ENCODE measurements around the gene LAYN.

The LAYN gene

DNA sequence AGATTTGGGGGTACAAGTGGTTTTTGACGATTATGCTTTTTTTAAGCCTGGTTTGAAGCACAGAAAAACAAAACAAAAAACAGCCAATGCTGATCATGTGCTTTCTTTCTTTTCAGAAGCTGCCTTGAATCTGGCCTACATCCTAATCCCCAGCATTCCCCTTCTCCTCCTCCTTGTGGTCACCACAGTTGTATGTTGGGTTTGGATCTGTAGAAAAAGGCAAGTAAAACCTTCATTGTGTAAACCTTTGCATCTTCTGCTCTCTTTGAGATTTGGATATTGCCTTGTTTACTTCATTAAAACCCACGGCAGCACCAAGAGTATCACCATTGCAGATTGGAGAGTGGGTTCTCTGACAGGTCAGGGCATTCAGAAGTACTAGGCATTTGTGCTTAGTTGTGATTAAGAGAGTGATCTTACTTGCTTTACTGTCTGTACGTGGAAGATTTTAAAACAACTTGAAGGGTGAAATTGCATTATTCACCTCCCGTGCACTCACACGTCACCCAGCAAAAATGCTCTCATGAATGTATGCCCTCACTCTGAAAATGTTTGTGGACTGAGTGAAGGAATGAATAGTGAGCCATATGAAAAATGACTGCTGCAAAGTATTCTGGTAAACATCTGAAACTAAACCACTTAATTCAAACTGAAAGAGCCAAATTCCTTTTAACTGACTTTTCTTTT is 17.0 kb downstream of the LAYN start:
- TF ChIP-seq, protein P1, sequence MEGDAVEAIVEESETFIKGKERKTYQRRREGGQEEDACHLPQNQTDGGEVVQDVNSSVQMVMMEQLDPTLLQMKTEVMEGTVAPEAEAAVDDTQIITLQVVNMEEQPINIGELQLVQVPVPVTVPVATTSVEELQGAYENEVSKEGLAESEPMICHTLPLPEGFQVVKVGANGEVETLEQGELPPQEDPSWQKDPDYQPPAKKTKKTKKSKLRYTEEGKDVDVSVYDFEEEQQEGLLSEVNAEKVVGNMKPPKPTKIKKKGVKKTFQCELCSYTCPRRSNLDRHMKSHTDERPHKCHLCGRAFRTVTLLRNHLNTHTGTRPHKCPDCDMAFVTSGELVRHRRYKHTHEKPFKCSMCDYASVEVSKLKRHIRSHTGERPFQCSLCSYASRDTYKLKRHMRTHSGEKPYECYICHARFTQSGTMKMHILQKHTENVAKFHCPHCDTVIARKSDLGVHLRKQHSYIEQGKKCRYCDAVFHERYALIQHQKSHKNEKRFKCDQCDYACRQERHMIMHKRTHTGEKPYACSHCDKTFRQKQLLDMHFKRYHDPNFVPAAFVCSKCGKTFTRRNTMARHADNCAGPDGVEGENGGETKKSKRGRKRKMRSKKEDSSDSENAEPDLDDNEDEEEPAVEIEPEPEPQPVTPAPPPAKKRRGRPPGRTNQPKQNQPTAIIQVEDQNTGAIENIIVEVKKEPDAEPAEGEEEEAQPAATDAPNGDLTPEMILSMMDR (IDR thresholded peaks at IDR 0.05; ENCODE audit: extremely low read depth, insufficient read depth, missing control alignments), result no peak
- DNase-seq (ENCODE audit: low spot score), result no peak
- in situ Hi-C loops (cut with MboI; ENCODE audit: low pct_unique_long_range_greater_than_20kb, low sequenced_read_pairs, unreplicated experiment), result no loop called here

DNA sequence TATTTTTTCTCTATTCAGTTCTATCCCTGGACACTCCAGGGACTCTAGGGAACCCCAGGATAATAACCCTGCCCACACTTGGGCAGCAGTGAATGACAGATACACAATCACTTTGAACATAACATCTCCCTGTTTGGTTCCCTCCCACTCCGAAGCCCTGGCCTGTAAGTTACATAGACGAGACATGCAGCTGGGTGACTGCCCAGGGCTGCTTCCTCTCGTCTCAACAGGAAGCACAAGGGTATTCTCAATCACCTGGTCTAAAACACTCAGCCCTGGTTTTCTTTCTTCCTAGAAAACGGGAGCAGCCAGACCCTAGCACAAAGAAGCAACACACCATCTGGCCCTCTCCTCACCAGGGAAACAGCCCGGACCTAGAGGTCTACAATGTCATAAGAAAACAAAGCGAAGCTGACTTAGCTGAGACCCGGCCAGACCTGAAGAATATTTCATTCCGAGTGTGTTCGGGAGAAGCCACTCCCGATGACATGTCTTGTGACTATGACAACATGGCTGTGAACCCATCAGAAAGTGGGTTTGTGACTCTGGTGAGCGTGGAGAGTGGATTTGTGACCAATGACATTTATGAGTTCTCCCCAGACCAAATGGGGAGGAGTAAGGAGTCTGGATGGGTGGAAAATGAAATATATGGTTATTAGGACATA is 19.4 kb downstream of the LAYN start:
- TF ChIP-seq, protein P1 (IDR thresholded peaks at IDR 0.05; ENCODE audit: extremely low read depth, insufficient read depth, missing control alignments), result no peak
- in situ Hi-C loops (cut with MboI; ENCODE audit: low pct_unique_long_range_greater_than_20kb, low sequenced_read_pairs, unreplicated experiment), result no loop called here
- DNase-seq (ENCODE audit: low spot score), result no peak

DNA sequence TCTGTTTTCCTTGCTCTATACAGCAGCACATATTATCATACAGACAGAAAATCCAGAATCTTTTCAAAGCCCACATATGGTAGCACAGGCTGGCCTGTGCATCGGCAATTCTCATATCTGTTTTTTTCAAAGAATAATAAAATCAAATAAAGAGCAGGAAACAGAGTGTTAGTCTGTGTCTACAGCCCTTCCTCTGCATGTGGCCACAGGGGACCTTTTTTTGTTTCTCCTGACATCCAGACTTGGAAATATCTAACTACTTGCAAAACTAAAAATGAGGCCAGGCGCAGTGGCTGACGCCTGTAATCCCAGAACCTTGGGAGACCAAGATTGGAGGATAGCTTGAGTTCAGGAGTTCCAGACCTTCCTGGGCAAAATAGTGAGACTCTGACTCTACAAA is 20.3 kb downstream of the LAYN start:
- TF ChIP-seq, protein P1 (IDR thresholded peaks at IDR 0.05; ENCODE audit: extremely low read depth, insufficient read depth, missing control alignments), result no peak
- DNase-seq (ENCODE audit: low spot score), result no peak
- in situ Hi-C loops (cut with MboI; ENCODE audit: low pct_unique_long_range_greater_than_20kb, low sequenced_read_pairs, unreplicated experiment), result no loop called here

DNA sequence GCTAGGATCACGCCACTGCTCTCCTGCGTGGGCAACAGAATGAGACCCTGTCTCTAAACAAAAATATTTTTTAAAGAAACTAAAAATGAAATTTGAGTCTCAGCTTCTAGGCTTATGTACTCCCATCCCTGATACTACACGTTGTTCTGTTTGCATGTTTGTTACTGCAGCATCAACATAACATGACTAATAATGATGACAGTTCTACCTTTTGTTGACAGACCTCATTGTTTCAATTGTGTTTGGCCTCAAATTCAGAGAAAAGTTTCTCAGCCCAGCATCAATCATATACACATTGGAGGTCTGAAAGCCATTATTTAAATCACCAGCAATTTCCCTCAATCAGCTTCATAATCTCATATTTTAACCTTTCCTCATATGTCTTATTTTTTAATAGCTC is 20.8 kb downstream of the LAYN start:
- in situ Hi-C loops (cut with MboI; ENCODE audit: low pct_unique_long_range_greater_than_20kb, low sequenced_read_pairs, unreplicated experiment), result no loop called here
- no peak for DNase-seq (ENCODE audit: low spot score)
- TF ChIP-seq, protein P1 (IDR thresholded peaks at IDR 0.05; ENCODE audit: extremely low read depth, insufficient read depth, missing control alignments), result no peak

DNA sequence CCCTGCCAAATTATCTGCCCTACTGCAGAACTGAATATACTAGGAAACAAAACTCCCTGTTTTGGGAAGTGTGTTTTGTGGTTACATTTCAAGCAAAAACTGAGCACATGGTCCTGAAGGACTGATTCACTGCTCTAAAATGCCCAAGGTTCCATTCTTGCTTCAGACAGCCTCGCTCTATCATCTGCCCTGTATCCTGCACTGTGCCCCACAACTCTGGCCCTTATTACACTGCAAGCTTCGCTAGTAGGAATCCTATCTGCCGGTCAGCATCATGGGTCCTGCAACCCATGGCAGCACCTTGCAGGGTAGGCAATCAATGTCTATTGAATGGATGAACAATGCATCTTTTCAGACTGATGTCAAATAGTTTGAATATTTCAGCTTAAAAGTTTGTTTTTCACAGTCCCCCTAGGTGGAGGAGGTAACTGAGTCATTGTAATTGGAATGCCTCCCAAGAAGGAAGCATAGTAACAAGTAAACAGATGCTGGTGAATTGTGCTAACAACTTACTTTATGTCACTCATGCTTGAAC is 21.3 kb downstream of the LAYN start:
- no peak for DNase-seq (ENCODE audit: low spot score)
- in situ Hi-C loops (cut with MboI; ENCODE audit: low pct_unique_long_range_greater_than_20kb, low sequenced_read_pairs, unreplicated experiment), result no loop called here
- TF ChIP-seq, protein P1 (IDR thresholded peaks at IDR 0.05; ENCODE audit: extremely low read depth, insufficient read depth, missing control alignments), result no peak

DNA sequence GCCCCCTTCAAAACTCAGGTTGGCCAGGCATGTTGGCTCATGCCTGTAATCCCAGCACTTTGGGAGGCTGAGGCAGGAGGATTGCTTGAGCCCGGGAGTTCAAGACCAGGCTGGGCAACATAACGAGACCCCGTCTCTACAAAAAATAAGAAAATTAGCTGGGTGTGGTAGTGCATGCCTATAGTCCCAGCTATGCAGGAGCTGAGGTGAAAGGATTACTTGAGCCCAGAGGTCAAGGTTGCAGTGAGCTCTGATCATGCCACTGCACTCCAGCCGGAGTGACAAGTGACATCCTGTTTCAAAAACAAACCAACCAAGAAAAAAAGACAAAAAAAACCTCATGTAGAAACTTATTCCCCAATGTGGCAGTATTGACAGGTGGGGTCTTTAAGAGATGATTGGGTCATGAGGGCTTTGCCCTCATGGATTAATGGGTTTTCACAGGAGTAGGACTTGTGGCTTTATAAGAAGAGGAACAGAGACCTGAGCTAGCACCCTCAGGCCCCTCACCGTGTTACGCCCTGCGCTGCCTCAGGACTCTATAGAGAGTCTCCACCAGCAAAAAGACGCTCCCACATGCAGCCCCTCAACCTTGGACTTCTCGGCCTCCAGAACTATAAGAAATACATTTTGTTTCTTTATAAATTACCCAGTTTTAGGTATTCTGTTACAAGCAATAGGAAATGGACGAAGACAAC is 22.3 kb downstream of the LAYN start:
- TF ChIP-seq, protein P1 (IDR thresholded peaks at IDR 0.05; ENCODE audit: extremely low read depth, insufficient read depth, missing control alignments), result no peak
- in situ Hi-C loops (cut with MboI; ENCODE audit: low pct_unique_long_range_greater_than_20kb, low sequenced_read_pairs, unreplicated experiment), result no loop called here

More for the DNA sequence above, 22.3 kb downstream of the LAYN start:
- no peak for DNase-seq (ENCODE audit: low spot score)
